Neural progenitor cell (in vitro differentiated cells): ENCODE data around the gene ASAP2. TPM values are rescaled to one million over a fixed set of nuclear protein-coding genes. Genes with fewer than 3 reads are reported as not detected.

Source experiments
- DNase-seq: peaks from one replicate; pipeline ENCODE4 v3.0.0-alpha.2; 2016; ENCODE audit warnings: low spot score
- H2AFZ ChIP-seq: fragments of 200-600 bp; sonication (generic); replicated peaks from 2 replicates; pipeline ENCODE4 v1.6.1; 2016; ENCODE audit warnings: antibody characterized with exemption
- H3F3A ChIP-seq: fragments of 200-600 bp; sonication (generic); 2 replicates; pipeline ENCODE4 v1.6.1; 2016; ENCODE audit warnings: antibody characterized with exemption, low read depth
- H3K27ac ChIP-seq: fragments of 200-600 bp; sonication (generic); 2 replicates; pipeline ENCODE4 v1.5.1; 2016; ENCODE audit warnings: mild to moderate bottlenecking
- H3K27me3 ChIP-seq: fragments of 200-600 bp; sonication (generic); 2 replicates; pipeline ENCODE4 v1.6.1; 2016; ENCODE audit warnings: mild to moderate bottlenecking, moderate library complexity
- H3K36me3 ChIP-seq: fragments of 200-600 bp; sonication (generic); 2 replicates; pipeline ENCODE4 v1.5.1; 2016
- H3K4me1 ChIP-seq: fragments of 200-600 bp; sonication (generic); 2 replicates; pipeline ENCODE4 v1.6.1; 2016; ENCODE audit warnings: mixed run types
- H3K4me2 ChIP-seq: fragments of 200-600 bp; sonication (generic); 2 replicates; pipeline ENCODE4 v1.6.1; 2016
- H3K4me3 ChIP-seq: fragments of 200-600 bp; sonication (generic); 2 replicates; pipeline ENCODE4 v1.5.1; 2016
- H3K79me2 ChIP-seq: fragments of 200-600 bp; sonication (generic); 2 replicates; pipeline ENCODE4 v1.6.1; 2016; ENCODE audit warnings: low read depth
- H3K9ac ChIP-seq: fragments of 200-600 bp; sonication (generic); 2 replicates; pipeline ENCODE4 v1.6.1; 2016
- H3K9me3 ChIP-seq: fragments of 200-600 bp; sonication (generic); 2 replicates; pipeline ENCODE4 v1.5.1; 2016; ENCODE audit warnings: low read depth
- H4K20me1 ChIP-seq: fragments of 200-600 bp; sonication (generic); 2 replicates; pipeline ENCODE4 v1.6.1; 2016; ENCODE audit warnings: low read depth
- H3K27ac Mint-ChIP-seq: 3 replicates; pipeline ENCODE4 v1.8.0; 2021; ENCODE audit warnings: mixed read lengths
- H3K27me3 Mint-ChIP-seq: 2 replicates; pipeline ENCODE4 v1.8.0; 2022; ENCODE audit warnings: low read depth, mild to moderate bottlenecking, inconsistent platforms, moderate library complexity, mixed read lengths; ENCODE audit not compliant: insufficient read depth
- H3K36me3 Mint-ChIP-seq: 3 replicates; pipeline ENCODE4 v1.8.0; 2021; ENCODE audit warnings: mixed read lengths
- H3K4me1 Mint-ChIP-seq: 3 replicates; pipeline ENCODE4 v1.8.0; 2021; ENCODE audit warnings: mixed read lengths
- H3K4me3 Mint-ChIP-seq: 3 replicates; pipeline ENCODE4 v1.8.0; 2021; ENCODE audit warnings: mild to moderate bottlenecking, moderate library complexity, mixed read lengths
- H3K9me3 Mint-ChIP-seq: 3 replicates; pipeline ENCODE4 v1.8.0; 2020; ENCODE audit warnings: mixed read lengths
- EZH2 ChIP-seq: fragments of 200-600 bp; sonication (generic); IDR thresholded peaks from 2 replicates; pipeline ENCODE4 v1.6.1; 2017; ENCODE audit warnings: antibody characterized with exemption, mild to moderate bottlenecking, moderate library complexity
- EZH2phosphoT487 ChIP-seq: fragments of 200-600 bp; sonication (generic); IDR thresholded peaks from 2 replicates; pipeline ENCODE4 v1.6.1; 2017; ENCODE audit warnings: antibody characterized with exemption
- total RNA-seq: library from RNA; depleted of rRNA; stranded (reverse); fragments of >200 nt; gene quantifications from 2 replicates; pipeline ENCODE4 v1.2.3, GENCODE V29; 2015; ENCODE audit warnings: low replicate concordance
- TF ChIP-seq, protein P1 (sequence below): fragments of 200-600 bp; sonication (generic); IDR thresholded peaks from 2 replicates; pipeline ENCODE4 v1.5.1; 2017; ENCODE audit warnings: antibody characterized with exemption, mild to moderate bottlenecking

The ASAP2 gene
- total RNA-seq, 1 donor from 2014 or later: 31.7 TPM

GRCh38 chr2:9228088-9228751 lies 21.6 kb downstream of the ASAP2 start:
- H3K27me3 ChIP-seq: no peaks in the 10 kb centered on the region
- H3K27ac ChIP-seq: no peak overlapping the region
- TF ChIP-seq EZH2 (no peak), EZH2phosphoT487 (no peak)
- TF ChIP-seq, protein P1, sequence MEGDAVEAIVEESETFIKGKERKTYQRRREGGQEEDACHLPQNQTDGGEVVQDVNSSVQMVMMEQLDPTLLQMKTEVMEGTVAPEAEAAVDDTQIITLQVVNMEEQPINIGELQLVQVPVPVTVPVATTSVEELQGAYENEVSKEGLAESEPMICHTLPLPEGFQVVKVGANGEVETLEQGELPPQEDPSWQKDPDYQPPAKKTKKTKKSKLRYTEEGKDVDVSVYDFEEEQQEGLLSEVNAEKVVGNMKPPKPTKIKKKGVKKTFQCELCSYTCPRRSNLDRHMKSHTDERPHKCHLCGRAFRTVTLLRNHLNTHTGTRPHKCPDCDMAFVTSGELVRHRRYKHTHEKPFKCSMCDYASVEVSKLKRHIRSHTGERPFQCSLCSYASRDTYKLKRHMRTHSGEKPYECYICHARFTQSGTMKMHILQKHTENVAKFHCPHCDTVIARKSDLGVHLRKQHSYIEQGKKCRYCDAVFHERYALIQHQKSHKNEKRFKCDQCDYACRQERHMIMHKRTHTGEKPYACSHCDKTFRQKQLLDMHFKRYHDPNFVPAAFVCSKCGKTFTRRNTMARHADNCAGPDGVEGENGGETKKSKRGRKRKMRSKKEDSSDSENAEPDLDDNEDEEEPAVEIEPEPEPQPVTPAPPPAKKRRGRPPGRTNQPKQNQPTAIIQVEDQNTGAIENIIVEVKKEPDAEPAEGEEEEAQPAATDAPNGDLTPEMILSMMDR: no peak
- H3K79me2 ChIP-seq: peaks cover 90% of the 10 kb centered on the region
- H3K4me1 Mint-ChIP-seq: peaks cover 74% of the 10 kb centered on the region
- no peaks in the 10 kb centered on the region for H3K27me3 Mint-ChIP-seq
- H4K20me1 ChIP-seq: peaks cover 100% of the 10 kb centered on the region
- no peak overlapping the region for H3K4me3 ChIP-seq
- no peaks in the 10 kb centered on the region for H3K9me3 ChIP-seq
- H3K9me3 Mint-ChIP-seq: no peaks in the 10 kb centered on the region
- H3K9ac ChIP-seq: no peak overlapping the region
- peaks cover 8% of the 10 kb centered on the region for H3K4me1 ChIP-seq
- H3K36me3 ChIP-seq: no peaks in the 10 kb centered on the region
- no peaks in the 10 kb centered on the region for H3F3A ChIP-seq
- H3K4me2 ChIP-seq: no peak overlapping the region
- no peaks in the 10 kb centered on the region for H3K36me3 Mint-ChIP-seq
- peak overlapping the region; percentile 34 for H3K27ac Mint-ChIP-seq
- no peak overlapping the region for H2AFZ ChIP-seq
- DNase-seq: no peak
- H3K4me3 Mint-ChIP-seq: no peak overlapping the region

DNA sequence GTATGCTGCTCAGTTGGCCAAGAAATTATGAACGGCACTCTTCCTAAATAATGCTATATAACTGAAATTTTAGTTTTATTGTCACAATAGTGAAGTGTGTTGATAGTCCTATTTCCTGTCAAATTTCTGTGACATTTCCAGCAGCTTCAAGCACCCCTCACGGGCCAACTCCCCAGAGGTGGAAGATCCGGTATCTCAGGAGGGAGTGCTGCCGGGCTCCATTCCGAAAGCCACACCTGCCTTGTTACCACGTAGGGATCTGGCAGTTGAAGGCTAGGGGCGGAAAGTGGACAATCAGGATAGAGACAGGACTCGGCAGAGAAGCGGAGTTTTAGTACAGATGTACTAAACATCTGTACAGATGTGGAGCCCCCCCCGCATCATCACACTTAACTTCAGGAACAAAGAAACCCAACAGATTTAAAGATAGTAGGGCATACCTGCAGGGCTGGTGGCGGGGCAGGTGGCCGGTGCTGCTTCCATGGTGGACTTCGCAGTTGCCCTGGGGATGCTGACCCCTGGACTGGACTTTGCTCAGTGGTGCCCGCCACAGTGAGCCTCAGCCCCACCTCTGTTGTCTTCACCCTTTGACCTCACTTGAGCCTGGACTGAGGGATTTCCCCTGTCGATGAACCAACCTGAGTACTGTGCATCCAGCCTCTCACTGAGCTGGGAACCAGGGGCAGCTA lies 22.3 kb downstream of the ASAP2 start:
- H3K4me1 ChIP-seq: peaks cover 8% of the 10 kb centered on the region
- peaks cover 78% of the 10 kb centered on the region for H3K4me1 Mint-ChIP-seq
- H3K27ac Mint-ChIP-seq: peak overlapping the region; percentile 21

GRCh38 chr2:9229470-9229820 lies 22.8 kb downstream of the ASAP2 start:
- H3K9me3 Mint-ChIP-seq: no peaks in the 10 kb centered on the region
- Histone ChIP-seq H3F3A (no peaks in the 10 kb centered on the region), H3K4me1 (peaks cover 13% of the 10 kb centered on the region), H3K4me3 (no peak overlapping the region), H3K79me2 (peaks cover 90% of the 10 kb centered on the region), H3K4me2 (no peak overlapping the region), H3K27ac (no peak overlapping the region), H3K36me3 (no peaks in the 10 kb centered on the region), H2AFZ (no peak overlapping the region), H3K9me3 (no peaks in the 10 kb centered on the region), H3K27me3 (no peaks in the 10 kb centered on the region), H3K9ac (no peak overlapping the region), H4K20me1 (peaks cover 100% of the 10 kb centered on the region)
- H3K4me3 Mint-ChIP-seq: no peak overlapping the region
- H3K27ac Mint-ChIP-seq: peak overlapping the region; percentile 43
- peaks cover 83% of the 10 kb centered on the region for H3K4me1 Mint-ChIP-seq
- H3K36me3 Mint-ChIP-seq: no peaks in the 10 kb centered on the region
- TF ChIP-seq, protein P1: no peak
- TF ChIP-seq EZH2phosphoT487: no peak
- no peak for TF ChIP-seq EZH2
- no peak for DNase-seq
- H3K27me3 Mint-ChIP-seq: no peaks in the 10 kb centered on the region

More for the DNA sequence above, 22.3 kb downstream of the ASAP2 start:
- H3K79me2 ChIP-seq: peaks cover 90% of the 10 kb centered on the region
- TF ChIP-seq, protein P1: no peak
- no peak for TF ChIP-seq EZH2phosphoT487
- no peak for TF ChIP-seq EZH2
- Mint-ChIP-seq H3K36me3 (no peaks in the 10 kb centered on the region), H3K4me3 (no peak overlapping the region), H3K9me3 (no peaks in the 10 kb centered on the region), H3K27me3 (no peaks in the 10 kb centered on the region)
- H3K9me3 ChIP-seq: no peaks in the 10 kb centered on the region
- H2AFZ ChIP-seq: no peak overlapping the region
- peaks cover 100% of the 10 kb centered on the region for H4K20me1 ChIP-seq
- H3K4me3 ChIP-seq: no peak overlapping the region
- no peak for DNase-seq
- H3K27ac ChIP-seq: no peak overlapping the region
- no peak overlapping the region for H3K9ac ChIP-seq
- H3K27me3 ChIP-seq: no peaks in the 10 kb centered on the region
- H3F3A ChIP-seq: no peaks in the 10 kb centered on the region
- no peaks in the 10 kb centered on the region for H3K36me3 ChIP-seq
- H3K4me2 ChIP-seq: no peak overlapping the region
